ENCODE data around the gene COL1A1.

The COL1A1 gene

DNA sequence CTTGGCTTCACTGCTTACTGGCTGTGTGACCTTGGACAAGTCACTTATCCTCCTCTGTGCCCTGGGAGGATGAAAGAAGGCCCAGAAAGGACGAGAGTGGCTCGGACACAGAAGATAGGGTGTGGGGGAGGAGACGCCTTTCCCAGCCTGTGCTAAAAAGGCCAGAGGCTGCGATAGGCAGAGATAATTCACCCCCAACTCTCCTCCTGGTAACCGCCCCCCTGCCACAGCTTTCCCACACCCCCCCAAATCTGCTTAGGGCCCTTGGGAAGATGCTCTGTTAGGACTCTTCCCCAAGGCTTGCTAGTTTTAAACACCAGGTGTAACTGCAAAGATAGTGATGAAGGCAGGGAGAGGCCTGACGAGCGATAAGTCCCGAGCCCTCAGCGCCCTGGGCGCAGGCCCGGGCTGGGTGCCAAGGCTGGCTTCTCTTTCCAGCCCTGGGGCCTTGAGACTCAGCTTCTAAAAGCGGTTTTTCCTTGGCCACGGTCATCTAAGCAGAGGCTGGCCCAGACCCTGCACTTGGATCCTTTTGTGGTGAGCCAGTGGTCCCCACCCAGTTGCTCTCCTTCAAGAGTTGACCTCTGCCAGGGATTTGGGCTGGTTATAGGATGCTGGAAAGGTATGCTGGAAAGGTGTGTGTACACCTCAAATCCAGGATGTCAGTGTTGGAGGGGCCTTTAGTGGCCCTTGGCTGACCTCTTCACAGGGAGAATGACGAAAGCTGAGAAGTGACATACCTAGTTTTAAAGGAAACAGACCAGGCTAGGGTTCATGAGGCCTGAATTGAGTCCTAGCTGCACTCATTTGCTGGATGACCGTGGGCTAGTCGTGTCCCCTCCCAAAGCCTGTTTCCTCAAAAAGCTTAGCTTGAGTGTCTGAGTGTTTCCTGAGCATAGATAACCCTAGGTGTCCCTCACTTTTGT is 47.5 kb downstream of the COL1A1 start:
- DNase-seq = no peak

DNA sequence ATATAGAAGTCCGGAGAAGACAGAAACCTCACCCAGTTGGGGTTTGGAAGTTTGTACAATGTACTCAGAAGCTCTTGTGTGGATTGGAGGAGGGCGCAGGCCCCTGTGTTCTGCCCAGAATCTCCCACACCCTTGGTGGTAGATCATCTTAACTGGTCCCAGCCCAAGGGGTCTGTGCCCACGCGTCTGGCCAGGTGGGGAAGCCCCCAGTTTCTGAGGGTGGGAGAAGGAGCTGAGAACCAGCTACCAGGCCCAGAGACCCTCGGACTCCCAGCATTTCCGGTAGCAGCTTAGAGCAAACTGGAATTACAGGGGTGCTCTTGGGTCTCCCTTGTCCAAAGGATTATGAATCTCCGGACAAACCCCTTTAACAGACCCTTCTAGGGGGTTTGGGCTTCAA is 48.7 kb downstream of the COL1A1 start:
- no peak for DNase-seq

DNA sequence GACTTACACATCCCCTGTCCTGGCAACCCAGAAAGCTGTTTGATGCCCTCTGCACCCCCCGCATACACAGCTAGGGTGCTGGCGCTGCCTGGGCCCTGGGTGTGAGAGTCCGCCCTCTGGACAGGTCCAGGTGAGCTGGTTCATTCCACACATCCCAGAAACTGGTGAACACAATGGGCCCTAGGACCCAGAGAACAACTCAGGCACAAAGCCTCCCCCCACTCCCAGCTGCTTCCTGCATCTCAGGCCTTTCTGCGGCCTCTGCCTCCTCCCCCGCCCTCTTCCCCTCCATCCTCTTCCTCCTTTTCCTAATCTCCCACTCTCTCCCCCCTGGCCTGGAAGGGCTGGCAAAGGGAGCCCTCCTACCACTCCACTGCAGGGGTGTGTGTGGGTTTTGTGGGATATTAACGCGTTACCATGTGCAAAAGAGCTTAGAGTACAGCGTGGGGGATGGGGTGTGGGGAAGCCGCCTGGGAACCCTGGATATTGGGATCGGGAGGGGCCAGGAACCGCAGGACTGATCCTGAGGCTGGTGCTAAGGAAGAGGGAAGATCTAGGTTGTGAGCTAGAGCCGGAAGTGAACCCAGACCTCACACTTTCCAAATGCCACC is 49.4 kb downstream of the COL1A1 start:
- DNase-seq = peak; percentile 90

DNA sequence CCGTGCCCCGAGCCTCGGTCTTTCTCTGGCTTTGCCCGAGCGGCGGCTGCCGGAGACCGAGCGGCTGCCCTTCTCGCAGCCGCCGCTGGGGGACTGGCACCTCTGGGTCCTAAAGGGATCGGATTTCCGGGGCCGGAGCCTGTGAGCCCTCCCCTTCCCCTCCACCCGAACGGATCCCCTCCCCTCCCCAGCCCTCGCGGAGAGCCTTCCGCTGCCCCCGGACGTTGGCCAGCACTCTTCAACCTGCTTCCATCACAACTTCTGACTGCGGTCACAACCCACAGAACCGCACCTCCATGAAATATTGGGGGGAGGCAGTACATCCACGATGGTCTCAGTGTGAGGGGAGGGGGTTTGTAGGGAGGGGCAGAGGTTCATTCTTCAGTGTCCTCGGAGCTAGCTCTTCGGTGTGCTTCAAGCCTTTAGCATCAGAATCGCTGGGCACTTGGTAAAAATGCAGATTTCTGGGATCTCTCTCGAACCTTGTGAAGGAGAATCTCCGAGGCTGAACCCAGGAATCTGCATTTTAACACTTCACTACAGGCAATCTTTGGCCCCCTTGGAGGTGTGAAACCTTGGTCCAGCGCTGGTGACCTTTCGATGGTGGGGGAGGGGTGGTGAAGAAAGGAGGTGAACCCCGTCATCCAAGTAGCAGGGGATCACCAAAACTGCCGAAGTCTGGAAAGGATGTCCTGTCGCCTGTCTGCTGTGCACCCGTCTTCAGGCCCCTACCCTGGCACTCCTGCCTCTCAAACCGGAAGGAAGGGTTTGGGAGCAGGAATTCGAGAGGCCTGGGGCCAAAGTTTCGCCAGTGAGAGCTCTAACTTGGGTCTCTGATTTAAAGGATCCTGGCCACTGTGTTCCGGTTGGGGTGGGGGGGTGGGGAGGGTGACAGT is 50.1 kb downstream of the COL1A1 start:
- DNase-seq = peak; percentile 93

DNA sequence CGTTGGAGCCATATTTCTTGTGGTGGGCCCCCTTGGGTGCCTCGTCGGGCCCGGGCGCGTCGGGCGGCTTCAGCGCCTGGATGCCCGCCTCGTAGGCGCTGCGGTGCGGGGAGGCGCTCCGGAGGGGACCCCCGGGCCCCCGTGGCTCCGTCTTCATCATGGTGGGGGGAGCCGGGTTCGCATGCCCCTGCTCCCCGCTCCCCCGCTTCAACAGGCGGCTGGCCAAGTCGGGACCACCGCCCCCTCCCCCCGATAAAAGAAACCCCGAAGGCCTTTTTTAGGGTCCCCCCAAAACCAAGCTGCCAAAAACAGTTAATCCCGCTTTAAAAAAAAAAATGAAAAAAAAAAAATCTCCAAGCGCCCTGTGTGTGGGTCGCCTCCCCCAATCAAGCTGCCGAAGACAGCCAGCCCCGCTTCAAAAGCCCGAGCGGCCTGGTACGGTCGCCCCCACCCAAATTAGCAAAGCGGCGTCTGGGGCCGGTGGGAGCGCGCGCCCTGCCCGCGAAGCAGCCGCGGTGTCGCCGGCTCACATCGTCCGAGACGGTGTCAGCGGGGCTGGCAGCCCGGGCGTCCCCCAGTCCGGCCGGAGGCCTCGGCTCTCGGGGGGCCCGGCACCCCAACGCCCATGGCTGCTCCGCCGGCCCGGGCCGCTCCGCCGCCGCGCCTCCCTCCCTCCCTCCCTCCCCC is 50.9 kb downstream of the COL1A1 start, which contains the start of gene PPP1R9B:
TSS of gene PPP1R9B (minus strand) at position 324 of the 687 bp plus-strand sequence. CDS start at position 160, 164 bp downstream.
- no peak for DNase-seq

DNA sequence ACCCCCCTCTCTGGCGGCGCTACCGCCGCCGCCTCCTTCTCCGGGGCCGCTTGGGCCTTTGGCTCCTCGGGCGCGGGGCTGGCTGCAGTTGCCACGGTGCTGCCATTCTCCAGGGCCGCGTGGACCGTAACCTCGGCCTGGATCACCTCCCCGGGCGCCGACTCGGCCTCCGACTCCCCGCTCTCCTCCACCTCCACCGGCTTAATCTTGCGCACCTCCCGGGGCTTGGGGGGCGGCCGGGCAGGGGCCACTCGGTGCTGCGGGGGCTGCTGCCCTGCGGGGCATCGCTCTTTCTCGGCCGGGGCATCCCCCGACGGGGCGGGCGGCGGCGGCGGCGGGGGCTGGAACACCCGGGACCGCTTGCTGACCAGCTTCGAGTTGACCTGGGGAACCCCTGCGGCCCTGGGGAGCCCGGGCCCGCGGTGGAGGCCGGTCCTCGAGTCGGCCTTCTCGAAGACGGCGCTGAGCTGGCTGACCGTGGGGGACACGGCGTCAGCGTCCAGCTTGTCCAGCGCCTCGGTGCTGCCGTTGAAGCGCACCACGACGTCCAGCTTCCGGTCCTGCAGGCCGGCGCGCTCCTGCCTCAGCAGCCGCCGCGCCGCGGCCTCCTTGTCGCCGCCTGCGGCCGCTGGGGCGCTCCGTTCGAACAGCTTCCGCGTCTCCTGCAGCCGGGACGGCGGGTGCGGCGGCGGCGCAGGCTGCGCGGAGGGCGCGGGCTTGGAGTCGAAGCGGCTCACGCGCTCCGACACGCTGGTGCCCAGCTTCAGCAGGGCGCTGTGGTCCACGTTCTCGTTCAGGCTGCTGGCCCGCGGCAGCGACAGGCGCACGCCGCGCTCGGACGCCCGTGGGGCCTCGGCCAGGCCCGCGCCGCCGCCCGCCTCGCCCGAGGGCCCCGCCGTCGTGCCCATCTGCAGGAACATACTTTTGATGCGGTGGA is 51.7 kb downstream of the COL1A1 start:
- DNase-seq = peak; percentile 41

DNA sequence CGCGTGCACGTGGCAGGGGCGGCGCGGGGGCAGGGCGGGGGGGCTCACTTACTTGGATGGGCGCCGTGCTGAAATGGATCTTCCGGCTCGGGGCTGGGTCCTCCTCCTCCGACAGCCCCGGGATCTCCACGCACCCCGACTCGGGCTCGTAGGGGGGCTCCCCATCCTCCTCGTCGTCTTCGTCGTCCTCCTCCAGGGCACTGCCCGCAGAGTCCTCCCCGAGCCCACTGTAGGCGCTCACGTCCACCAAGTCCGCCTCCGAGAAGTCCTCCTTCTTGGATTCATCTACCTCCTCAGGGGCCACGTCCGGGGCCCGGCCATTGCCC is 52.4 kb downstream of the COL1A1 start:
- DNase-seq = no peak

DNA sequence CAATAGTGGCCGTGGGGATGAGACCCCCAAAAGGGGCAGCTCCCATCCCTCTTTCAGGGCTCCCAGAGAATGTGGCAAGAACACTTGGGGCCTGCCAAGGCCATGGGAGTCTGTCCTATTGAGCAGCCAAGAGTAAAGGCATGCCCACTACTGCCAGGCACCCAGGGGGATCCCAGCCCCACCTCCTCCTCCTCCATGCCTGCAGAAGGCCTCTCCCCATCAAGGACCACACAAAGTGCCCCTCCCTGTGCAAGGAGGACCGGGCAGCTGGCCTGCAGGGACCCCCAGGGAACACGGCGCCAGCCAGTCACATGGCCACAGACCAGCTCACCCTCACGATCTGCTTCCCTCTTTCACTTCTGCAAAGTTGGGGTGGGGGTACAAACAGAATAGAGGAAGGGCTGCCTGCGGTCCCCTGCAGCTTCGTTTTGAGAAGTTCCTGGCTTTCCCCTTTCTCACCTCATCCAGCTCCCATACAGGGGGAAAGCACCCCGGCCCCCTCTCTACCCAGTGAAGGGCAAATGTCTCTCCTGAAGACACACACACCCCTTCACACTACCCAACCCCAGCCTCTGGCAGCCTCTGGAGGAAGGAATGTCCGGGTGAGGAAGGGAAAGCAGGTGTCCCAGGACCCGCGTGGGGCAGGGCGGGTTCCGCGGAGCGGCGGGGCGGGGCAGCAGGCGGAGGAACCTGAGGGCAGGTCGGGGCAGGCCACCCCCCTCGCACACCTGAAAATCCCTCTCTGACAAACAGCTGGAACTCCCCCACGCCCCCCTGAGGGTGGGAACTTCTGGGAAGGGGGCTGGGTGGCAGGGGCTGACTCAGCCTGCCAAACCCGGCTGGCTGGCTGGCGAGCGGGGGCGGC is 53.0 kb downstream of the COL1A1 start:
- DNase-seq = peak; percentile 51

DNA sequence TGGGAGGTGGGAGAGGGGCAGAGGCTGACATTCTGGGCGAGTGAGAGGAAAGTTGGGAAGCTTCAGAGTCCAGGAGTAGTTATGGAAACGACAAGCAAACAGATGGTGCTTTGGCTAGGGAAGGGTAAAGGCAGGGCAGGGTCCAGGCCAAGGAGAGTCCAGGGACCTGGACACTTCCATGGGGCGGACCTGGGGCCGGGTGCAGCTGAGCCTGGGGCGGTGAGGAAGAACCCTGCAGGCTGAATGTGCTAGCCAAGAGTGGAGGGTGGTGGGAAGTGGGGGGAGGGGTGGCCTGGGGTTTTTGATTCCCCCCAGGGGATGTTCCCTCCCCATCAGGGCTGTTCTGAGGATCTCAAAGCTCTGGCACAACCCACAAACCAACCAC is 53.6 kb downstream of the COL1A1 start:
- no peak for DNase-seq

DNA sequence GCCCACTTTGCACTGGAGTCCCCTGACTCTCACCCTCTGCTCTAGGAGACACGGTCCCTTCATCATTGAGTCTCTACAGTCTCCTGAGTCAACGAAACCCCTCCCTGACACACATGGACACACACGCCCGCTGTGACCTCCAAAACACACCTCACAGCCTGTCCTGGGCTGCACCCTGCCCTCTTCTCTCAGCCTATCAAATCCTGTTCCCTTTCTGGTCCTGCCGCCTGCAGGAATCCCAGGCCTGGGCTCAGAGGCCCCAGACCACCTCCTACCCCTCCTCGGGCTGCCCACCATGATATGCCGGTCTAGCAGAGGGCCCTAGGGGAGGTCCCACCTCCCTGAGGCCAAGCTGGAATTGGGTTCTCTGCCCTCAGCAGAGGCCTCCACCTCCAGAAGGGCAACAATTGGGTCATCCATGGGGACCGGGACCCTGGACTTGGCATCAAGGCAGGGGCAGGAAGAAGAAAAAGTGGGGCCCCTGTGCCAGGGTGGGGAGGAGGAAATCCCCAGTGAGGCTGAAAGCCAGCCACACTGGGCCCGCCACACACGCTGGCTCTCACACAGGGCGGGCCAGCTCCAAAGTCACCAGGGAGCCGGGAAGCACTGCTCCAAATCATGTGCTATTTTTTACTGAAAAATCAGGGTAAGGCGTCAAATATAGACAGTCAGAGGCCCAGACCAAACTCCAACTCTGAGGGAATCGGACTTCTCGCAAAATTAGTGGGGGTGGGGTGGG is 54.3 kb downstream of the COL1A1 start:
- no peak for DNase-seq

DNA sequence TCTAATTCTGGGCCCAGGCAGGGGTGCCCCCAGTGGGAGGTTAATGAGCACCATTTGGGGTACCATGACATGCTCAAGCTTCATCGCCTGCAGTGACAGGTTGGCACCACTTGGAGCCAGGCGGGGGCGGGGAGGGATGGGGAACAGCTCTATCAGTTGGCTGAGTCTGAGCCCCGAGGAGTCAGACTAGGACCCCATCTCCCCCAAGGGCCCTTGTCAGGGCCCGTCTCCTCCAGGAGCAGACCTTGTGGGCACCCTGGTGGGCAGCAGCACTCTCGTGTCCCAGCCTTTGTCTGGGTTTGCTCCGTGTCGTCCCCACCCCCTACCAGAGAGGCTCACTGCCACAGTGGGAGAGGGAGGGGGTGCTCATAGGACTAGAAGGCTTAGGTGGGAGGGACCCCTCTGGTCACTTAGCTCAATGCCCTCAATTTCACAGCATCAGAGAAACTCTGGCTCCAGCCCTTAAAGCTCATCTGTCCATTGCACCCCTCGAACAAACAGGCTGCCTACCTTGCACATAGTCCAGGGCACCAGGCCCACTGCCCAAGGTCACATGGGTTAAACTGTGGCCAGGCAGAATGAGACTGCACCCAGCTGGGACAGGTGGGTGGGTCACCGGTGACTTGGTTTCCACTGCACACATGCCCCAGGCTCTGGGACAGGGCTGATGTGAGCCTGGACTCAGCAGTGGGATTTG is 55.1 kb downstream of the COL1A1 start:
- no peak for DNase-seq

DNA sequence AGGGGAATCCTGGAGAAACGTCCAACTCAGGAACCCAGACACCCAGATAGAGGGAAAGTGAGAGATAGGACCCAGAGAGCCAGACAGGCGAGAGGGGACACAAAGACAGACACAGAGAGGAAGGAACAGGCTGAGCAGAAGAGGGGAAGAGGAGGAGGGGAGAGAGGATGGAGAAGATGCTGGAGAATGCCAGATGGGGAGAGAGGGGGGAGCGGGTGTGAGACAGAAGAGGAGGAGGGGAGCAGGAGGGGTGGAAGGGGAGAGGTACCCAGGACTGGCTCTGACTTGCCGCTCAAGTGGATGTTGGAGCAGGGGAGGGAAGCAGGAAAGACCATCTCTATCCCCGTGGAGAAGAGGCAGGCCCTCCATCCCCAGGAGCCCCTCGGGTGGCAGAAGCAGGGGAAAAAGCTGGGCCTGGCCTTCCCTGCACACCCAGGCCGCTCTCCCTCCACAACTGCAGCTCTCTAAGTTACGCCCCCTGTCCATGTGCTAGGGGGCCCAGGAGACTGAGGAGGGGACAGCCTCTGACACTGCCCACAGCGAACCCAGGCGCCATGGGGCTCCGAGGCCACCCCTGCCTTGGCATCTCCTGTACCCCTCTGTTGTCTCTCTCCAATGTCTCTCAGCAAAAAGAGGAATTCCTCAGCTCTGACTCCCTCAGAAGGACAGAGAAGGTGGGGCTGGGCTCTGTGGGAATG is 55.8 kb downstream of the COL1A1 start:
- DNase-seq = no peak

DNA sequence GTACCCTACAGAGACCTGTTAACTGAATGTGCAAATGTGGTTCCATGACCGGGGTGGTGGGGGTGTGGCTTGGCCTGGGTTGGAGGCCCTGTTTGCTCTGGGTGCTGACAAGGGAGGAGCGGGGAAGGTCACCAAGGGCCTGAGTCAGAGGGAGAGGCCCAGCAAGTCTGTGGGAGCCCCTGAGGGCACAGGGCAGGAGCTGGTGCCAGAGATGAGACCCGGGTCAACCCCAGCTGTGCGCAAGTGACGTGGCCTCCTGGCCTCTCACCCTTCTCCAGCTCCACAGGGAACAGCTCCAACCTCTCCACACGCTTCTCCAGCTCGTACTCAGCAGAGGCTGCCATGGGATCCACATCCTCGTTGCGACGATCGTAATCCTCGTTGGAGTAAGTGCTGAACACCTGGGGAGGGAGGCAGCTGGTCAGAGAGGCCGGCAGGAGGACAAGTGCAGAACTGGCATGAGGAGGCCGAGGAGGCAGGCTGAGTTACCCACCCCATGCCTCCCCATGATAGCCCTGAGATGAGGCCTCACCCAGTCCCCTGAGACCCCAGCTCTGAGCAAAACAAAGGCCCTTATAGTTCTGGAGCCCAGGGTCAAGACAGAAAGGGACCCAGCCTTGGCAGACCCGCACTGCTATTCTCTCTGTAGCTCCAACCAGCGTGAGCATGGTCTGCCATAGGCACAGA is 56.4 kb downstream of the COL1A1 start:
- no peak for DNase-seq

DNA sequence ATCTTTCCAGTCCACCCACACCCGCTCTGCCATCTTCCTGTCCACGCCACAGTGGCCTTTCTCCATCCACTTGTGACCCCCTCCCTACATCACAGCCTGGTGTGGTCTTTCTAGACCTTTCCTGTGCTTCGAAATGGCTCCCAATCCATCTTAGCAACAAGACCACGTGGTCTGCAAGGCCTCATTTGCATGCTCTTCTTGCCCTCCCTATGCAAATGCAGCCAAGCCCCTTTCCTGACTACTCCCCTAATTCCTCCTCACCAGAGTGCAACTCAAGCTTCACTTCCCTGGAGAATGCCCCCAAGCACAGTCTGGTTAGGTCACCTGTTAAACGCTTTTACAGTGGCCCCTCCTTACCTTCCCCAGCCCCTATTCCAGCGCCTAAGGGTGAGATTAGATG is 57.1 kb downstream of the COL1A1 start:
- no peak for DNase-seq

DNA sequence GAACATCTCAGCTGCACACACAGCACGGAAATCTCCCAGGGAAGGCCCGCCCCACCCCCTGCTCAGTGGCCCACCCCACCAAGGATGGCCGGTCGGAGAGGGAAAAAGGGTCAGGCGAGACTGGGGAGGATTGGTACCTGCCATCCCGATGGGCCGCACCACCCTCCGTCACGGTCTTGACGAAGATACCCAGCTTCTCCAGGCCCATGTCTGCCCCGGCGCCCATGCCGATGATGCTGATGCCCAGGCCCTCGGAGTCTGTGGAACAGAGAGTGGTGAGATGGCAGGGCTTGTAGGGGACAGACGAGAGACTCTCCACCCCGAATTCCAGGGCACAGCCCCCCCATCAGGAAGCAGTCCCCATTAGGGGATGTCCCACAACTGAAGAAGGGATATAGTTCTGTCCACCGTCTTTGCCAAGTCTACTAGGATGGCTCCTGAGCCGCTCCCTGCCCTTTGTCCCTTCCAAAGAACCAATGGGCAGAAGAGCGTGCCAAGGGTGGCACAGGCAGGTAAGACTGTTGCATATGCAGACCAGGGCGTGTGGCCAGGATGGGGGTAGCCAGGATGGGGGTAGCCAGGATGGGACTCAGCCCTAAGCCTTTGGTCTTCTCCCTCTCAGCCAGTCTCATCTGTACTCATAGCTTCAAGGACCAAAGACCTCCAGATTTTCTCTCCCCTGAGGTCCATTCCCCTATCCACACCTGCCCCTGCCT is 57.8 kb downstream of the COL1A1 start:
- DNase-seq = no peak

DNA sequence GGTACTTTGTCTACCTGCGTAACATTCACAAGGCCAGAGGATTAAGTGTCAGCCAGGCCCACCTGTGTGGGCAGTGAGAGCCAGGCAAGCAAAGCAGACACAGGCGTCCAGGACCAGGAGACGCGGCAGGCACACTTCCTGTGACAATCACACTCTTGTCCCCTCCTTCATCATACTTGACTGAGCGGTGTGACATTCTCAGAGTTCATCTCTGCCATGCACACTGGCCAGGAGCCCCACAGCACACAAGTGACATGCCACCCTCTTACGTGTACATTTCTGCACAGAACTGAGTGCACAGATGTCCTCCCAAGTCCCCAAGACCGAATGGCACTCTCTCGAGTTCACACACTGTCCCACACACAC is 59.7 kb downstream of the COL1A1 start:
- no peak for DNase-seq

All from fibroblast of skin of abdomen (primary cell).